MV-4-11 (cell line): ENCODE results near the gene ARX.

Experiments used
- DNase-seq: peaks from one replicate; lab custom pipeline; 2025; lab: John Stamatoyannopoulos, UW

ARX gene

DNA sequence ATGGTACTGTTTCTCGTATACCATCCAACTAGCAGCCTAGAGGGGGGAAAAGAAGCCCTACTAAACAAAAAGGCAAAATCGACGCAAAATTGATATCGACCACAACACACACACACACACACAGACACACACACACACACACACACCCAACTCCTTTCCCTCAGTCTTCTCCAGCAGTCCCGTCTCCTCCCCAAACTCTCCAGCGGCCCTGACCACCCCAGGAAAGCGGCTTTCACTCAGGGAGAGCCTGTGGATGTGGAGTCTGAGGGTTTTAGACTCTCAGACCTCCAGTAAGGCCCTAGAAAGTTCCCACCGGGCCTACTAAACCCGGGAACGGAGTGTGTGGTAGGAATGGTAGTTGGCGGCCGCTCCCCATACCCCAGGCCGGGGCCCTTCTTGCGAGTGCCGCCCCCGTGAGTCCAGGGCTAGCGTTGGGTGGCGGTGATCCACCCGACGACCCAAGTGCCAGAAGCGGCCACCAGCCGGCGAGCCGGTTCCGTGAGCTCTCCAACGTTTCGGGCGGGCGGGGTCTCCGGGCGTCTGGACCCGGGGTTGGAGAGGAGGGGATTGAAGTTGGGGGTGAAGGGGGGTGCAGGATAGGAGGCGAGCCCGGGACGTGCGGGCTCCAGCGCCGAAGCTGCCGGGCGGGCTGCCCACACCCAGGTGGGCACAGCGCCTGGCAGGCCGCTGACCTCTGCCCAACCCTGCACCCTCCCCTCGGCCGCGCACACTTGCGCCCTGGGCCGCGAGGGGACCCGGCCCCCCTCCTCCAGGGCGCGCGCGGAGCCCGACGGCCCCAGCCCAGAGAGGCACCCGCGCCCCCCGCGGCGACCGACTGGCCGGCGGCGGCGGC is 13.7 kb downstream of the ARX start:
- no peak for DNase-seq

DNA sequence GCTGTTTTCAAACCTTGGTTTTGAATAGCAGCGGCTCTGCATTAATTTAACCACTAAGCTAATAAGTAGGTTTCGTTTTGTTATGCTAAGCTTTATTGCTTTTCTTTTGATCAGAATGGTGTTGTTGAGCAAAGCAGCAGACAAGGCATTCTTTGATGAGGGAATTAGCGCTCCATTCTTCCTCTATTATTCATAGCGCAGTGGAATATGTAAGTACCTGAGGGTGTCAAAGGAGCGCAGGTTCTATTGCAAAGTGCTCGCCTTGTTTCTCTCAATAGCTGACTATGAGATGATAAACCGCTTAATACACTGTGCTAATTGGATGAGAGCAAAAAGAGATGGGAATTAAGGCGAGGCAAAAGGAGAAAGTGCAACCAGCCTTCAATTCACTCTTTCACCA is 16.3 kb downstream of the ARX start:
- no peak for DNase-seq

DNA sequence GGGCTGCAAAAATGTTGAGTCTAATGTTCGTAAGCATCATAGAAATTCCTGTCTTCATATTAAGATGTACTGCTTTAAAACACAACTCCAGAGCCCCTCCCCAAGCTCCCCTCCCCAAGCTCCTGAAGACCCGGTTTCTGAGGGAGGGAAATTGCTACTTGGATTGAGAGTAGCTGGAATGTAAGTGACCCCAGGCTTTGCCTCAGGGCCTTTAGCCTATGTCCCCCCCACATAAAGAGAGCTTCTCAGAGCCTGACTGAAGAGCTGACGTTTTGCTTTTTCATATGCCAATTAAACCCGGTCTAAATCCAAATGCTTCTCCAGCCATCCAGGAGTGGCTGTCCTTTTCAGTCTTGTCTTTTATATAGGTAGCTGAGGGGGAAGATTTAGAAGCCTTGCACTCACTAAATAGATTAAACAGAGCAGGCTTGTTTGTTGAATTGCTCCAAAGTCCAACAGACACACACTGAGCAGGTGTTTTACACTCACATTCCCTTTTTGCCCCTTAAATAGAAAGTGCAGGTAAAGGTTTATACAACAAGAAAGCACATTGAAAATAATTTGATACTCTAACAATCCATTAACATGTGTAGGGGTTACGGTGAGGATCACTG is 19.6 kb downstream of the ARX start:
- DNase-seq = no peak

DNA sequence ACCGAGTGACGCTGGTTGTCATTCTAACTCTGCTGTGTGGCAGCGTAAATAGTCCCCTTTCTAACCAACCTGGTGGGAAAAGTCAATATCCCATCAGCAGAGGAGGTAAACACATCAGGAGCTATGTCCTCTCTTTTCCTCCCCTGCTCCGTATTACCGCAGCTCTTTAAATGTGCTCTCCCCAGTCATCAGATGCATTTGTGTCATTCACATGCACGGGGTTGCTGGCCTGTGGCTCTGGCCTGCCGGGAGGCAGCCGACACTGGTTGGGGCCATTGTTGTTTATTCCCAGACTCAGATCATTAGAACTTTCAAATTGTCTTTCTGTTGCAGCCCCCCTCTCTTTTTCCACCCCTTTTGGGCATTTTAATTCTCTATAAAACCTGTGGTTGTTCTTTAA is 21.9 kb downstream of the ARX start:
- no peak for DNase-seq

DNA sequence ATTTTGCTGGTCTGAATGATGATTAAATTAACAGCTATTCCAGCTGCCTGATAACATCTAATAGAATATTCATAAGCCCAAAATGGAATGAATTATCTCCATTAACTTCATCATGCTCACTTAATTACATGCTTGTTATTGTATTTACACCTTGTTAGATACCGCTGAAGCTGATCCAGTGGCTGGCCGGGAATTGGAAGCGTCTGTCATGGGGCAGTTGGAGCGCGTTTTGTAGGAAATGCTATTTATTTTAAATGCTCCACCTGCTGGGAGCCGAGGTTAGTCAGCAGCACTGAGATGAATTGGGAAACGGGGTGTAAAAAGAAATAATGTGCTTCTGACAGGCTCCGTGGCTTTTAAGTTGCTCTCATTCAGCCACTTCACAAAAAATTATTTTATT is 25.2 kb downstream of the ARX start:
- DNase-seq = no peak

DNA sequence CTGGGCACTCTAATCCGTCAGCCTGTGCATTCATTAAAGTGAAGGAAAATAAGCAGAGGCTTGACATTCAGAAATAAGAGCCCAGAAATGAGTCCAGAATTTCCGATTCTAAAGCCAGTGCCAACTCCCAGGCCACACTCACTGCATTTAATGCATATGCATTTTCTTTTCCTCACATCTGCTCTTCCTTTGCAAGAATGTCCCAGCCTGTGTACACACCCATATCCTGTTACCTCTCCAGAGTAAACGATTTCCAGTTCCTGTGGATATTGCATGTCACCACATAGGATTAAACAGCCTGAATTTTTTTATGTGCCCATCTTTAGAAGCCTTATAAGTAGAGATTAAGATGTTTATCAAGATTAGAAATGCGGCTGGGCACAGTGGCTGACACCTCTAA is 27.5 kb downstream of the ARX start:
- no peak for DNase-seq

DNA sequence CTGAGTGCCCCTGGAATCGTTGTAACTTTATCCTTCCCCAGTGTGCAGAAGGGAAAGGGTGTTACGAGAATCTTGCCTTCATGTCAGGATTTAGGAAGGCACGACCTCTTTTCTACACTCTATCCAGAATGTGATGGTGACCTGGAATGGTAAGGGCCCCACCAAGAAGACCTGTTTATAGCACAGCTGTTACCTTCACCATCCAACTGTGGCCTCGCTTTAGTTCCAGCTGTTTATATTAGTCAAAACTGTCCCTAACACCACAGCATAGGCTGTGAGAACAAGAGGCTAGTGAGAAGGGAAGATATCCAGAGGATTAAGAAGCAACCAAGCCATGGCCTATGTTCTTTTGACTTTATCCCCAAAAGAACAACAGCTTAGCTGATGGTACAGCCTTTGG is 28.0 kb downstream of the ARX start:
- DNase-seq = no peak

DNA sequence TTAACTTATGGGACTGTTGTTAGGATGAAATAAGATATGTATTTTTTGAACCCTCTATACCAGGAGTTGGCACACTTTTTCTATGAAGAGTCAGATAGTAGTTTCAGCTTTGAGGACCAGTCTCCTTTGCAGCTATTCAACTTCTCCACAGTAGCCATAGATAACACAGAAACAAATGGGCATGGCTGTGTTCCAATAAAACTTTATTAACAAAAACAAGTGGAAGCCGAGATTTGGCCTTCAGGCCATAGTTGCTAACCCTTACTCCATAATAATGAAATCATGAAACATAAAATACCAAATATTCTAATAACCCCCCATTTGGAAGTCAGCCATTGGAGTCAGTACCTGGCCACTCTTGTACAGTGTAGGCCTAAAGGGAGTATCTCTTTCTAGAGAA is 30.6 kb downstream of the ARX start:
- DNase-seq = no peak

DNA sequence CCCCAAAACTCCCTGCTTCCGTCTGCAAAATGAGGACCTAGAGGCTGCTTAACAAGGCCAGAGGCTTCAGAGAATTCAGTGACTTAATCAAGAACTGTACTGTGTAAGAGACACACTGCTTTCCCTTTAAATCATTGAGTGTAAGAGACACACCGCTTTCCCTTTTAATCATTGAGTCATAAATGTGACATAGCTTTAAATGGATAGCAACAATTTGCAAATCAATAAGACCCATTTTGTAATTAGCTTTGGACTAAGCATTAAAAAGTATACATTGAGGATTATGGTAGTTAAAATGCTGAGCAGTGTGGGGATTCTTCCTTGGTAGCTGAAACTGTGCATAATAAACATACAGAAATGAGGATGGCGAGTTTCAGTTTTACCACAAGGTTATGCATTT is 31.8 kb downstream of the ARX start:
- DNase-seq = no peak

DNA sequence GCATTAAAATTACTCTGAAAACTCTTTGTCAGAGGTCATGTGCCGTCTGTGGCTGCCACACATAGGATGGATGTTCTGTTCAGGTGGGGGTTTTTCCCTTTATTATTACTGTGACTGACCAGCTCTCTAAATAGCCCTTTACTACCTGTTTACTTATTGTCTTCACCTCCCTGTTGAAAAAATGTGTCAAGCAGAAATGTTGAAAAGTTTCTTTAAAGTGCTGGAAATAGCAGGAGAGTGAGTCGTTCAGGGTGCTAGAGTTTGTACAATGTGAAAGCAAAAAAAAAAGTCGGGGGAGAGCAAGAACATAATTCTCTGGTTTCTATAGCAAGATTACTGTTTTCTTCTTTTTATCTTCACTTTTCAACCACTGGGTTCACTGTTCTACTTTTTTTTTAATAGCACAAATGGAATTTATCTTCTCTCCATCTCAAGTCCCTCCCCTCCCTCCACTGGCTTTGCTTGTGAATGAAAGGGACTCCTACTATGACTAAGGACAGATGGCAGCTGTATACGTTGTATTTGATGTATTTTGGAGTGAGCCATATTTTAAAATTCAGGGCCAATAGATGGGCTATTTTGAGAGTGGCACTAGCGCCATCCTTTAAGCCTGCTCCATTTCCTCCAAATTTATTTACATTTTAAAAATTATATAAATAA is 33.3 kb downstream of the ARX start:
- no peak for DNase-seq

DNA sequence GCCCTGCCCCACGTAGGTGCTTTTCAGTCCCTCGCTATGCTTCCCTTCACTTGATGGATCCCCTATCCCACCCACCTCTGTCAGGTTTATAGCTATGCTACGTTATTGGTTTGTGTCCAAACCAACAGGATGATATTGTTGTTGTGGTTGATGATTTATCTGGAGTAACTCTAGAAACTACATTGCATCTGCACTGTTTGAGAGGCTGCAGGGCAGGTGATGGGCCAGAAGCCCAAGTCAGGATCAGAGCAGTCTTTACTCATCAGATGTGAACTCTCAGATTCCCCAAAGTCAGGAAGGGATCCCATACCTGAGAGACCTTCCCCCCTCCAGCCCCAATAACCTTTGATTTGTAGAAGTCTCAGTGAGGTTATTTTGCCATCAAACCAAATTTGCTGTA is 34.7 kb downstream of the ARX start:
- DNase-seq = no peak

DNA sequence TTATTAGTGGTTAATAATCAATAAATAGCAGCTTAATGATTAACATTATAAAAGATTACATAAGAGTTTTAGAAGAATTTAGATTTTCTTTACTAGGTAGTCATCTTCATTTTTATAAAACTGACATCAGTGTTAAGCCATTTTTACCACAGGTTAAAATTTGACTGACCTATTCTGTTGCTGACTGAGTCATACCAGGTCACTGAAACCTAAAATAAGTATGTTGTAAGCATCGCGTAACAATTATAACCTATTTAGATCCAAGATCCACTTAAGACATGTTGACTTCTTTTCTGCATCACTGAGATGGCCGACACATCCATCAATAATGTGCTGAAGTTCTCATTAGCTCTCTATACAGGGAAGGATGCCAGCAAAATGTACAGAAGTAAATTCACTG is 36.7 kb downstream of the ARX start:
- no peak for DNase-seq

DNA sequence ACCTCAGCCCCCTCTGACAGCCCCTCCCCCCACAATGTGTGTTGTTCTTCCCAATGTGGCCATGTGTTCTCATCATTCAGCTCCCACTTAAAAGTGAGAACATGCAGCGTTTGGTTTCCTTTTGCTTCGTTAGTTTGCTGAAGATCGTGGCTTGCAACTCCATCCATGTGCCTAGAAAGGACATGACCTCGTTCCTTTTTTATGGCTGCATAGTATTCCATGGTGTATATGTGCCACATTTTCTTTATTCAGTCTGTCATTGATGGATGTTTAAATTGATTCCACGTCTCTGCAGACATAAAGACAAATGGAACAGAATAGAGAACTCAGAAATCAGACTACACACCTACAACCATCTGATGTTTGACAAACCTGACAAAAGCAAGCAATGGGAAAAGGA is 46.0 kb downstream of the ARX start:
- DNase-seq = no peak

DNA sequence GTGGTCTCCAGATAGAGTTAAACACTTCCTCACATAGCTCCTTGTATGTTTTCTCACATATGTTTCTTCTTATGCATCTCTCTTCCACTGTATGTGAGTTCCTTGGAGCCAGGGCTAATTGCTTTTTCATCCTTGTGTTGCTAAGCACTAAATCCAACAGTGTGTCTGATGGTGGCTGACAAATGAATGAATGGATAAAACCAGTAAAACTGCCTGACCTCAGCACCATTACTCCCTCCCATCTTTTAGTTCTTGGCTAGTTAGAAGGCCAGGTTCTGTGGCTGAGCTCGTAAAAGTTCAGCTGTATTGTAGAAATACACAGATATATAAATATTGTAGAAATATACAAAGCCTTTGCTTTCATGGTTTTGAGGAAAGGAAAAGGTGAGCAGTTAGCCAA is 50.4 kb downstream of the ARX start:
- no peak for DNase-seq

DNA sequence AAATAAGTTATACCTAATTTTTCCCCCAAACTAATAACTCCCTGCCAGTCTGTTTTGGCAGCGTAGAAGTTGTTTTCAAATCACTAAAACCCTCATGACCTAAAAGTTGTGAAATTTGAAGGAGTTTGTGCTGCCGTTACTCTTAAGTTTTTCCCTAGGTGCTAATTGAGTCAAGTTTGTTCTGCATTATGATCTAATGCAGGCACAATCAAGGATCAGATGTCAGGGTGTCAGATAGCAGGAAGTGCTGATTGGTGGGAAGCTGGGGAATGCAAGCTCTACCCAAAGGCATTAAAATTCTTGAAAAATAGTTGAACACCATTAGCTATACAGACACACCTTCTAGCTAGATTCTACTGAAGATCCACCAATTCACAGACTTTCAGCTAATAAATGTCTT is 51.9 kb downstream of the ARX start:
- DNase-seq = no peak

DNA sequence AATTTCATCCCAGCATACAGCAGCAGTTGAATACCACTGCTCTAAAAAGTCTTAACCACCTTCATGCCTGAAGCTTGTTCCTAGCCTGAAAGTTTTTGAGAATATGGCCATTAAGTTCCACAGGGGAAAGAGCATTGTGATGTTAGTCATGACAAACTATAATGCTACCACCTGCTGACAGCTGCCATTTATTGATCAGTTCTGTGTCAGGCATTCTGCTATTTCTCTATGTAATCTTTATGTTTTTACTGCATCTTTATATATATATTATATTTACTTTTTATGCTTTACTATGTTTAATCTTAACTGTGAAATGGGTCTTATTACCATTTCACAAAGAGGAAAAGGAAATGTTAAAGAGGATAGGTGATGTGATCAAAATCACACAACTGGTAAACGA is 54.0 kb downstream of the ARX start:
- no peak for DNase-seq

DNA sequence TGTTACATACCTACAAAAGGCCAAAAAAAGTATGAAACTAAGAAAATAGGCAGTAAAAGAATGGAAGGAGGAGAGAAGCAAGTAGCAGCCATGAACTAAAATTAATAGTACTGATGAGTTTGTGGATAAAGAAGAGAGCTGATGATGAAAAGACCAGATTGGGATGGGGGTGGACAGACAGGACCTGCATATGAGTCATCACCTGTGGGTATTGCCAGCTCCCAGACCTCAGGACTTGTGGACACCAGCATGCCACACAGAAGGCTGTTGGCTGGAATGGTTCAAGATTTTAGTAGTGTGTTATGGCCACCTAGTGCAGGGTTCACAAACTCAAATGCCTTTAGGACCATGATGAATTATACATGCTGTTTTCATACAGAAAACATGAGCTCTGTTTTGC is 58.9 kb downstream of the ARX start:
- no peak for DNase-seq

DNA sequence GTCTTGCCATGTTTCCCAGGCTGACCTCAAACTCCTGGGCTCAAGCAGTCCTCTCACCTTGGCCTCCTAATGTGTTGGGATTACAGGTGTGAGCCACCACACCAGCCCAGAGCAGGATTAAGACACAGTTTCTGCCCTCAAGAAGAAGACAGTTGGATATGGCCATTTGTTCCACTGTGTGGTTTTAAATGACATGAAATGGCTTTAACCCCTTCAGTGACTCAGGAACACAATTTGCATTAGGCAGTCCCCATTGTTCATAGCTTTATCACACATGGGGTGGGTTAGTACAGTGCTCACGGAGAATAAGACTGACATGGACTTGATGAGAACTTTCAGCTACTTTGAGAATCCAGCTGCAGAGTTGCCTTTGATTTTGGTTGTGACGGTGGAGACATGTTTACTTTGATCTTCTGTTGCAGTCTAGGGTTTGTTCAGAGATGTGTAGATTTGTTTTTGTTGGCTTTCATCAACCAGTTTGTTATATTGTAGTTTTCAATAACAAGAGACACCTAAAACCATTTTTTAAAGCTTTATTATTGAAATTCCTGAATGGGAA is 60.3 kb downstream of the ARX start:
- DNase-seq = no peak

DNA sequence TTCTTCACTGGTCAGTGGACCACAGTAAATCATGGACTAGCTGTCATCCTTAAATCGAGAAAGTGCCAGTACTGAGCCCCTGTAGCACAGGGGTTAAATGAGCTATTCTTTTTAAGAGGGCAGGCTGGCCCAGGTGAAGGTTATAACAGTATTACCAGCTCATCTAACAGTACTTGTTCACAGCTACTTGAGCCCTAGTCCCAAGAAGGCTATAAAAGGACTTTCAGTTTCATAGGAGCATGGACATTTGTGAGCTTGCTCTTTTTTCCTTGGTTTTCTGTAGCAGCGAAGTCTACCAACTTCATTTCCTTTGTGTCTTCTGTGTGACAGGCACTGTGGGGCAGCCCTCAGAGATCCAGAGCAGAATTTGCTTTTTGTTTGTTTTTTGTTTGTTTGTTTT is 61.0 kb downstream of the ARX start:
- DNase-seq = no peak
